Activated naive CD4-positive, alpha-beta T cell treated with anti-CD3 and anti-CD28 coated beads for 36 hours (primary cell): ENCODE measurements around the gene SNX12. TPM values are rescaled to one million over a fixed set of nuclear protein-coding genes. Genes with fewer than 3 reads are reported as not detected.

Experiments used
- CTCF ChIA-PET: fragments of 350-600 bp; sonication (Branson Sonifier 250); formaldehyde crosslinking; loops from one replicate; lab custom pipeline; 2021; ENCODE audit warnings: antibody characterized with exemption; lab: Charles Lee
- DNase-seq: peaks from one replicate; pipeline ENCODE4 v3.0.0-alpha.2; 2020
- H3K27ac Mint-ChIP-seq: one replicate; pipeline ENCODE4 v1.8.0; 2021; ENCODE audit warnings: mild to moderate bottlenecking, mixed read lengths
- H3K27me3 Mint-ChIP-seq: one replicate; pipeline ENCODE4 v1.8.0; 2021; ENCODE audit warnings: low read depth, mixed read lengths
- H3K36me3 Mint-ChIP-seq: one replicate; pipeline ENCODE4 v1.8.0; 2021; ENCODE audit warnings: low read depth, mixed read lengths
- H3K4me1 Mint-ChIP-seq: one replicate; pipeline ENCODE4 v1.8.0; 2021; ENCODE audit warnings: low read depth, mixed read lengths
- H3K4me3 Mint-ChIP-seq: one replicate; pipeline ENCODE4 v1.8.0; 2021; ENCODE audit warnings: mild to moderate bottlenecking, moderate library complexity, mixed read lengths
- H3K9me3 Mint-ChIP-seq: one replicate; pipeline ENCODE4 v1.8.0; 2021; ENCODE audit warnings: mixed read lengths
- intact Hi-C: fragments of 100-400 bp; cut with micrococcal nuclease; formaldehyde crosslinking; loops from one replicate; pipeline ENCODE4 v1.15.1; 2023
- total RNA-seq, 2 experiments: library from RNA; stranded (reverse); gene quantifications; one replicate each; pipeline ENCODE4 v1.2.3, GENCODE V29; 2021

SNX12 gene
- total RNA-seq, 2 experiments from 2014 or later, result 32.9 to 35.2 TPM

- Mint-ChIP-seq H3K4me3 (no peak overlapping the region), H3K27ac (no peak overlapping the region), H3K27me3 (no peaks in the 10 kb centered on the region), H3K4me1 (no peaks in the 10 kb centered on the region), H3K9me3 (no peaks in the 10 kb centered on the region), H3K36me3 (peaks cover 2% of the 10 kb centered on the region)
- intact Hi-C loops, result no loop called here
- CTCF ChIA-PET, result no interaction called here
- no peak for DNase-seq
Observed at GRCh38 chrX:71017396-71017939, 50.7 kb downstream of the SNX12 start.

Other genes with a start within 250 kb of the SNX12 start
- gene TEX11, start 159.6 kb downstream of the SNX12 start, total RNA-seq, result not detected
- under 1 TPM; 0.17 to 0.24 TPM for gene SLC7A3, start 137.2 kb downstream of the SNX12 start, total RNA-seq
- gene FOXO4, start 27.5 kb upstream of the SNX12 start, total RNA-seq, result 1 to 10 TPM; 7.9 to 8.9 TPM
- 10 to 100 TPM in 1 of 2 experiments, 1 to 10 TPM in 1; 7.7 to 11.3 TPM for gene CXorf65, start 38.4 kb upstream of the SNX12 start, total RNA-seq
- gene IL2RG, start 43.2 kb upstream of the SNX12 start, total RNA-seq, result 100 to 1,000 TPM; 144 to 148 TPM
- gene MED12, start 50.3 kb upstream of the SNX12 start, total RNA-seq, result 10 to 100 TPM; 43.5 to 43.6 TPM
- gene NLGN3, start 76.5 kb upstream of the SNX12 start, total RNA-seq, result under 1 TPM; 0.60 to 0.81 TPM
- not detected for gene GJB1, start 154.9 kb upstream of the SNX12 start, total RNA-seq
- 1 to 10 TPM; 7.7 to 8.2 TPM for gene ZMYM3, start 185.8 kb upstream of the SNX12 start, total RNA-seq
- gene NONO, start 215.3 kb upstream of the SNX12 start, total RNA-seq, result 100 to 1,000 TPM; 490 to 531 TPM
- gene ITGB1BP2, start 233.4 kb upstream of the SNX12 start, total RNA-seq, result 1 to 10 TPM; 4.4 to 5.1 TPM